NOMO-1 treated with DMSO at 0.1 percent for 48 hours (cell line): ENCODE measurements around the gene SOAT1.

Experiments
- DNase-seq: peaks from one replicate; lab custom pipeline; 2025; ENCODE audit not compliant: unreplicated experiment; lab: John Stamatoyannopoulos, UW

The SOAT1 gene

GRCh38 chr1:179303200-179303785, 9.7 kb downstream of the SOAT1 start:
- no peak for DNase-seq

GRCh38 chr1:179305450-179305849, 11.9 kb downstream of the SOAT1 start:
- no peak for DNase-seq

GRCh38 chr1:179310291-179310690, 16.7 kb downstream of the SOAT1 start:
- peak; percentile 20 for DNase-seq

GRCh38 chr1:179310721-179311120, 17.1 kb downstream of the SOAT1 start:
- peak; percentile 37 for DNase-seq

- no peak for DNase-seq
Measured at GRCh38 chr1:179311149-179311700, 17.6 kb downstream of the SOAT1 start.

- DNase-seq = no peak
Measured at GRCh38 chr1:179313004-179313403, 19.4 kb downstream of the SOAT1 start.

GRCh38 chr1:179314928-179315327, 21.3 kb downstream of the SOAT1 start:
- no peak for DNase-seq

GRCh38 chr1:179318491-179318890, 24.9 kb downstream of the SOAT1 start:
- peak; percentile 29 for DNase-seq

GRCh38 chr1:179321533-179322216, 28.1 kb downstream of the SOAT1 start:
- DNase-seq = no peak

- DNase-seq = no peak
Measured at GRCh38 chr1:179322557-179322956, 29.0 kb downstream of the SOAT1 start.

GRCh38 chr1:179323436-179323835, 29.8 kb downstream of the SOAT1 start:
- no peak for DNase-seq

- DNase-seq = no peak
Measured at GRCh38 chr1:179325836-179326235, 32.2 kb downstream of the SOAT1 start.

- DNase-seq = no peak
Measured at GRCh38 chr1:179326746-179327145, 33.1 kb downstream of the SOAT1 start.

- DNase-seq = peak; percentile 18
Measured at GRCh38 chr1:179327196-179327595, 33.6 kb downstream of the SOAT1 start.

- DNase-seq = peak; percentile 98
Measured at GRCh38 chr1:179327679-179328078, 34.1 kb downstream of the SOAT1 start.

GRCh38 chr1:179329862-179330261, 36.3 kb downstream of the SOAT1 start:
- no peak for DNase-seq

GRCh38 chr1:179334440-179334839, 40.8 kb downstream of the SOAT1 start:
- no peak for DNase-seq

GRCh38 chr1:179337288-179337687, 43.7 kb downstream of the SOAT1 start:
- DNase-seq = no peak

GRCh38 chr1:179337942-179338560, 44.5 kb downstream of the SOAT1 start:
- no peak for DNase-seq

- peak; percentile 78 for DNase-seq
Measured at GRCh38 chr1:179340918-179341317, 47.3 kb downstream of the SOAT1 start.

- no peak for DNase-seq
Measured at GRCh38 chr1:179341943-179342547, 48.4 kb downstream of the SOAT1 start.
